Lung (tissue), 12 donors: ENCODE measurements around the gene NUP98. TPM values are rescaled to one million over a fixed set of nuclear protein-coding genes. Genes with fewer than 3 reads are reported as not detected.

Experiments used
- ATAC-seq: fragments of 200-7000 bp; cut with Tn5 transposase; one replicate; pipeline ENCODE4 v1.9.1; 2020; ENCODE audit warnings: moderate number of reproducible peaks; ENCODE audit not compliant: insufficient read depth, low FRiP score
- DNase-seq, 3 donors: peaks; one replicate each; pipeline ENCODE4 v3.0.0-alpha.2; 2013 to 2017
- H3K27ac ChIP-seq, 2 donors: one replicate each; pipeline ENCODE4 v1.5.1; 2013; ENCODE audit warnings: mild to moderate bottlenecking in 2 of 2, moderate library complexity in 2 of 2, control low read depth in 1 of 2, inconsistent platforms in 1 of 2, low read depth in 1 of 2, low read length in 1 of 2
- H3K27me3 ChIP-seq, 3 donors: one replicate each; pipeline ENCODE4 v1.5.1; 2013; ENCODE audit warnings: low read length in 2 of 3; ENCODE audit not compliant: control insufficient read depth in 3 of 3, insufficient read depth in 3 of 3
- H3K36me3 ChIP-seq, 4 donors: one replicate each; pipeline ENCODE4 v1.5.1; 2013; ENCODE audit warnings: low read length in 4 of 4, mild to moderate bottlenecking in 1 of 4, moderate library complexity in 1 of 4; ENCODE audit not compliant: control insufficient read depth in 4 of 4, insufficient read depth in 4 of 4
- H3K4me1 ChIP-seq, 5 donors: one replicate each; pipeline ENCODE4 v1.5.1; 2013; ENCODE audit warnings: low read length in 5 of 5, mild to moderate bottlenecking in 2 of 5, moderate library complexity in 1 of 5; ENCODE audit not compliant: control insufficient read depth in 5 of 5, insufficient read depth in 5 of 5
- H3K4me3 ChIP-seq: one replicate; pipeline ENCODE4 v1.5.1; 2013; ENCODE audit warnings: mild to moderate bottlenecking, control low read depth, moderate library complexity
- H3K9ac ChIP-seq, 2 donors: one replicate each; pipeline ENCODE4 v1.5.1; 2013; ENCODE audit warnings: low read length in 2 of 2, control low read depth in 1 of 2; ENCODE audit not compliant: insufficient read depth in 1 of 2
- H3K9me3 ChIP-seq, 4 donors: one replicate each; pipeline ENCODE4 v1.5.1; 2013; ENCODE audit warnings: low read length in 3 of 4, mild to moderate bottlenecking in 1 of 4, moderate library complexity in 1 of 4; ENCODE audit not compliant: control insufficient read depth in 4 of 4, insufficient read depth in 3 of 4
- WGBS, 2 donors: extraction: QIAGEN DNeasy Blood & Tissue Kit; methylation state at CpG; one replicate each; pipeline ENCODE4 v1.1.7; 2013; 5-methylcytosine and 5-hydroxymethylcytosine counted together
- polyA plus RNA-seq, 2 donors: library from polyadenylated mRNA; stranded (reverse); fragments of 200-250 nt; gene quantifications; one replicate each; pipeline ENCODE4 v1.2.1, GENCODE V29; 2013
- total RNA-seq, 2 donors: library from RNA; depleted of rRNA in 1 of 2; stranded (reverse); fragments of >200 nt in 1 of 2; gene quantifications; one replicate each; pipeline ENCODE4 v1.2.1, GENCODE V29; 2014 to 2021
- TF ChIP-seq, protein P1 (sequence below): IDR thresholded peaks from 2 replicates; pipeline ENCODE4 v1.5.1; 2012; ENCODE audit warnings: mild to moderate bottlenecking; ENCODE audit errors: control extremely low read depth, extremely low read depth
- donor health status: control.
- donor health status: control.
- donor health status: Bipolar disorder and iron deficiency.
- donor health status: healthy.
- donor health status: DM: yes; HTN: yes; CAD: no.

The NUP98 gene
- total and polyA plus RNA-seq, 4 donors: 16.6 to 109 (median 59.7) TPM

DNA sequence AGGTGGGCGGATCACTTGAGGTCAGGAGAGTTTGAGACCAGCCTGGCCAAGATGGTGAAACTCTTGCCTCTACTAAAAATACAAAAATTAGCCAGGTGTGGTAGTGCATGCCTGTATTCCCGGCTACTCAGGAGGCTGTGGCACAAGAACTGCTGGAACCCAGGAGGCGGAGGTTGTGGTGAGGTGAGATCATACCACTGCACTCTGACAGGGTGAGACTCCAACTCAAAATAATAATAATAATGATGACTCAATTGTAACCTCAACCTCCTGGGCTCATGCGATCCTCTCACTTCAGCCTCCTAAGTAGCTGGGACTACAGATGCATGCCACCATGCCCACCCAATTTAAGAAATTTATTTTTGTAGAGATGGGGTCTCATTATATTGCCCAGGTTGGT, 110.6 kb downstream of the NUP98 start:
- no peak for ATAC-seq
- H3K4me3 ChIP-seq: no peak overlapping the region
- TF ChIP-seq, protein P1, sequence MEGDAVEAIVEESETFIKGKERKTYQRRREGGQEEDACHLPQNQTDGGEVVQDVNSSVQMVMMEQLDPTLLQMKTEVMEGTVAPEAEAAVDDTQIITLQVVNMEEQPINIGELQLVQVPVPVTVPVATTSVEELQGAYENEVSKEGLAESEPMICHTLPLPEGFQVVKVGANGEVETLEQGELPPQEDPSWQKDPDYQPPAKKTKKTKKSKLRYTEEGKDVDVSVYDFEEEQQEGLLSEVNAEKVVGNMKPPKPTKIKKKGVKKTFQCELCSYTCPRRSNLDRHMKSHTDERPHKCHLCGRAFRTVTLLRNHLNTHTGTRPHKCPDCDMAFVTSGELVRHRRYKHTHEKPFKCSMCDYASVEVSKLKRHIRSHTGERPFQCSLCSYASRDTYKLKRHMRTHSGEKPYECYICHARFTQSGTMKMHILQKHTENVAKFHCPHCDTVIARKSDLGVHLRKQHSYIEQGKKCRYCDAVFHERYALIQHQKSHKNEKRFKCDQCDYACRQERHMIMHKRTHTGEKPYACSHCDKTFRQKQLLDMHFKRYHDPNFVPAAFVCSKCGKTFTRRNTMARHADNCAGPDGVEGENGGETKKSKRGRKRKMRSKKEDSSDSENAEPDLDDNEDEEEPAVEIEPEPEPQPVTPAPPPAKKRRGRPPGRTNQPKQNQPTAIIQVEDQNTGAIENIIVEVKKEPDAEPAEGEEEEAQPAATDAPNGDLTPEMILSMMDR: no peak
- H3K9me3 ChIP-seq: no peaks in the 10 kb centered on the region
- WGBS, 2 donors: 98 to 100% methylated on average over 4 of the region's 4 CpGs
- H3K9ac ChIP-seq: no peak overlapping the region
- H3K4me1 ChIP-seq: peaks cover 0 to 11% (median 3%) of the 10 kb centered on the region in 5 donors
- peaks cover 30 to 55% (median 43%) of the 10 kb centered on the region in 4 donors for H3K36me3 ChIP-seq
- H3K27me3 ChIP-seq: no peaks in the 10 kb centered on the region
- no peak overlapping the region for H3K27ac ChIP-seq
- DNase-seq: no peak

DNA sequence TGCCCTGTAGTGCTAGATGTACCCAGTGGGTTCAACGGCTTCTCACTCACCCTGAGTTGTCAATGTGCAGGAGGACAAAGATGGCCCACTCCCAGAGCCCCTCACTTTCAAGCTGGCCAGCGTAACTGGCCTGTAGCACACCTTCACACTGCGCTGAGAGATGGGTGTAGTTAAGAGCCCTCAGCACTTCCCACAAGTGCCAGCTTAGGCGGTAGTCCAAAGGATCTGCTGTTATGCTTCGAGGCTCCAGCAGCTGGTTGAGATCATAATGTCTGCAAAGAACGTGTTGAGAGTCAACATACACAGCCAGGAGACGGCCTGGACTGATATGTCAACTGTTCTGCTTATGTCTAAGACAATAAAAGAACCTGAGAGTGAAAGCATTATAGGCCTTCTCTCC, 111.4 kb downstream of the NUP98 start:
- no peaks in the 10 kb centered on the region for H3K9me3 ChIP-seq
- H3K4me3 ChIP-seq: no peak overlapping the region
- H3K9ac ChIP-seq: no peak overlapping the region
- TF ChIP-seq, protein P1: no peak
- no peak overlapping the region for H3K27ac ChIP-seq
- no peaks in the 10 kb centered on the region for H3K27me3 ChIP-seq
- peaks cover 0 to 11% (median 3%) of the 10 kb centered on the region in 5 donors for H3K4me1 ChIP-seq
- ATAC-seq (no peak), DNase-seq (peak in 2 of 3 donors; percentile 34 to 73)
- H3K36me3 ChIP-seq: peaks cover 26 to 59% (median 44%) of the 10 kb centered on the region in 4 donors
- WGBS, 2 donors: 69 to 82% methylated on average over 7 of the region's 7 CpGs

DNA sequence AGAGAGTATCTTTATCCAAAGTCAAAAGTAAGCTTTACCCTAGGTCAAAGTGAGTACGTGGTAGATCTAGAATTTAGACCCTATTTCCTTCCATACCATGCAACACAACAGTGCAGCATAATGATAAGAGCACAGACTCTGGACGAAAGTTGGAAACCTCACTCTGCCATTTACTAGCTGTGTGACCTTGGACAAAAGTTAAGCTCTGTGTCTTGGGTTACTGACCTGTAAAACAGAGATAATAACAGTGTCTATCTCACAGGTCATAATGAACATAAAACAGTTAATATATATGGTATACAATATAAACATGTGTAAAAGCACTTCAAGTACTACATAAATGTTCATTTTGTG, 112.6 kb downstream of the NUP98 start:
- Histone ChIP-seq H3K9me3 (no peaks in the 10 kb centered on the region), H3K9ac (no peak overlapping the region), H3K4me3 (no peak overlapping the region), H3K36me3 (peaks cover 32 to 60% (median 51%) of the 10 kb centered on the region in 4 donors), H3K4me1 (peaks cover 0 to 11% (median 3%) of the 10 kb centered on the region in 5 donors), H3K27ac (no peak overlapping the region), H3K27me3 (no peaks in the 10 kb centered on the region)
- ATAC-seq (no peak), DNase-seq (no peak)
- 88 to 90% methylated on average over 2 of the region's 2 CpGs for WGBS, 2 donors
- TF ChIP-seq, protein P1: no peak
